ENCODE measurements around the gene SETD2.

SETD2 gene

DNA sequence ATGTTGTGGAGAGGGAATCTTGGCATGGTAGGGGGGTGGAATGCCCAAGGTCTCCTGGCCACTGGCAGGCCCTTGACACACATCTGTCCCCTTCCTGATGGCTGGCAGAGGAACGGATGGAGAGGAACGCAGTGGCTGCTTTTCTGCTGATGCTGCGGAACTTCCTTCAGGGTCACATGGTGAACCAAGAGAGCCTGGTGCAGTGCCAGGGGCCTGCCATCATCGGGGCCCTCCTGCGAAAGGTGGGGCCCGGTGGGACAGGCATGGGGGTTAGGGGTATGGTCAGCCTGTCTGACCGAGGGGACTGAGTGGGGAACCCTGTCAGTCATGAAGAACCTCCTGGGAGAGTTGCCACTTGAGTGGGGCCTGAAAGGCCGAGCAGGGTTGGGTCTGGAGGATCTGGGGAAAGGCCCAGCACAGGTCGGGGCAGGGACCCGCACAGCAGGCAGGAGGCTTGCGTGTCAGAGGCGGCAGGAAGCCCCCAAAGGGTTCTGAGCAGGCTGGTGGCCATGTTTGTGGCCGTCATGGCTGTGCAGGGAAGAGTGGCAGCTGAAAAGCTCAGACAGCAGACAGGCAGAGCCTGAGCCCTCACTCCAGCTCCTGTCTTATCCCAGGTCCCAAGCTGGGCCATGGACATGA, 166.3 kb downstream of the SETD2 start:
- no peak for DNase-seq

GRCh38 chr3:46996689-46997452, 167.0 kb downstream of the SETD2 start:
- DNase-seq: no peak

GRCh38 chr3:46995901-46996562, 167.9 kb downstream of the SETD2 start:
- no peak for DNase-seq

GRCh38 chr3:46994801-46995731, 168.8 kb downstream of the SETD2 start:
- DNase-seq: no peak

DNA sequence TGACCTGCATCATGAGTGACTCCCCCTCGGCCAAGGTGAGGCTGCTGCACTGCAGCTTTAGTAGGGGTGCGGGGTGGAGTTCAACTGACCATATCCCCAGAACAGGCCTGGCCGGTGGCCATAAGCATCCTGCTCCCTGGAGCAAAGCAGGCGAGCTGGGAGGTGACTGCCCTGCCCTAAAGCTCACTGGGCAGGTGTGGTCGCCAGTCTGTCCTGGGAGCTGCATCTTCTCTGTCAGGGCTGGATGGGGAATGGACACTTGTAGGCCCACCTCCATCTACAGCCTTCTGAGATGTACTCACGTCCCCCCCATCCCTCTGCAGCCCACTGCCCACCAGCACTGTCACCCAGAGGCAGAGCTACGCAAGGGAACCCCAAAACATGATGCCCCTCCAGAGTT, 169.9 kb downstream of the SETD2 start:
- DNase-seq: no peak

DNA sequence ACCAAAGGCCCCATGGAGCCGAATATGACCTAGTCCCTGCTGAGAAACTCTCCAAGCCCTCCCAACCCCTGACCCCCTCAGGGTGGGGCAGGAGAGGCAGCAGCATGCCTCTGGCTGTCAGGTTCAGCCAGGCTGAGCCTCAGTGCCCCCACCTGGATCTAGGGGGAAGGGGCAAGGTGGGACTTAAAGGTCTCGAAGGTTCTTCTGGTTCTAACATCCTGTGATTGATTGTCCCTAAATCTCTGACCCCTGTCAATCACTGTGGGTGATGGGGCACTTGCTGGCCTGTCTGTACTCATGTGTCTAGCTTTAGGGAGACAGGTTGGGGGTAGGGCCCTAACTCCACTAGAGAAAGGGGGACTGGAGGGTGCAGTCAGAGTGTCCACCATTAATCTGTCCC, 170.6 kb downstream of the SETD2 start:
- DNase-seq: no peak

DNA sequence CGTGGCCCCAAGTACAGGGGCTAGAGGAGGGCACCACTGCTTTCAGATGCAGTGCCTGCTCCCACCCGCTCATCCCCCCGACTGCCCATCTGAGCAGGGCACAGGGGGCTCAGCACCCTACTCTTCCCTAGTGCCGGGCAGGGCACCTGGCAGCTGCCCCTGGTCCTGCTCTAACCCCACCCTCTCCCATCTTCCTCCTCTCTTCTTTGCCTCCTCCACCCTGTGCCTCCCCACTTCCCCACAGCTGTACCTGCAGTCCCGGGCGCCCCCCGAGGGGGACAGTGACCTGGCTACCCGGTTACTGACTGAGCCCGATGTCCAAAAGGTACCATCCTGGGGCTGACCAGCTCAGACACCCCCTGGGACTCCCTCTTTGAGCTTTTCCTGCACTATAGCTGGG, 171.7 kb downstream of the SETD2 start:
- DNase-seq: no peak

DNA sequence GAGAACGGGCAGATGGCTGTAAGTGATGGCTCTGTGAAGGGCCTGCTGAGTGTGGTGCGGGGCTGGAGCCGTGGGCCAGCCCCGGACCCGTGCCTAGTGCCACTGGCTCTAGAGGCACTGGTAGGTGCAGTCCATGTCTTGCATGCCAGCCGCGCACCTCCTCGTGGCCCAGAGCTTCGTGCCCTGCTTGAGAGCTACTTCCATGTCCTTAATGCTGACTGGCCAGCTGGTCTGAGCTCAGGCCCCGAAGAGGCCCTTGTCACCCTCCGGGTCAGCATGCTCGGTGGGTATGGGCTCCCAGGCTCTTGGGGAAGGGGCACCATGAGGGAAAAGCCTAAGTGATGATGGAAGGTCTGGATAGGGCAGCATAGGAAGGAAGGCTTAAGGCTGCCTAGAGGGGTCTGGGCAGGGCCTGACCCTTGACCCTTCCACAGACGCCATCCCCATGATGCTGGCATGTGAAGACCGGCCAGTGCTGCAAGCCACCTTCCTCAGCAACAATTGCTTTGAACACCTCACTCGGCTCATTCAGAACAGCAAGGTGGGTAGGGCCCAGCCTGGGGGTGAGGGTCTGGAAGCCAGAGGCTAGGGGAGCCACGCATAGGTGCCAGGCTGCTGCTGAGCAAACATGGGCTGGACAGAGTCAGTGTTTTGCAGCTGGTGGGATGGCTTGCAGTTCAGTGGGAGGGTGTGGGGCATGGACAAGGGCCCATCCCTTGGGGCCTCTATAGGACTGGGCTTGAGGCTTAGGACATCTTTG, 172.3 kb downstream of the SETD2 start:
- no peak for DNase-seq

DNA sequence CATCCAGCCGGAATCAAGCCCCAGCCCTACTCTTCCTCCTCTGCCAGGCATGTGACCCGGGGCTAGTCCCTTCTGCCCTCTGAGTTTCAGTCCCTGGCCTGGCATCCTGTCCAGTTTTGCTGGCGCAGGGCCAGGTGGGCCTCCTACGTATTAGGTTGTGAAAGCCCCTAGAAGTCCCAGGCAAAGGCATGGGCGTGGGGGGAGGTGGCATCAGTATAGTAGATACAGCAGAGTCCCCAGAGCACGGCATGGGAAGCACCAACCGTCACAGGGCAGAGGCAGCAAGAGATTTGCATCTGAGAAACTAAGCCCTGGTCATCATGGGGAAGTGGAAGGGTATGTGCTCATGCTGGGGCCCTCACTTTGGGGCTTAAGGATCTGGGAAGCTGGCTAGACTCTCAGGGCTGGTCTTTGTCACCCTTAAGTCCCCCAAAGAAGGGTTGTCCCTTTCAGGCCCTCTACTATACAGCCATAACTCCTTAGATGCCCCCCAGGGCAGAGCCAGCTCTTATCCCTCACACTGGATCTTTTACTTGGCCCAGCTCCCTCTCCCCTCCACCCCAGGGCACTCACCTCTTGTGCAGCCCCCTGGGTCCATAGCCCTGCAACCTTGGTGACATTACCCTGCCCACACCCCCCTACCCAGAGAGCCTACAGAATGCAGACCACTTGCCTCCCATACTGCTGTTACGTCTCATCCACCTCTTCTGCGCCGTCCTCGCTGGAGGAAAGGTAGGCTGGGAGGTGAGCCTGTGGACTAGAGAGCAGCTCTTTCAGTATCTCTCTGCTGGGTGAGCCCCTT, 173.1 kb downstream of the SETD2 start:
- DNase-seq: peak; percentile 95 to 96

GRCh38 chr3:46989146-46989810, 174.6 kb downstream of the SETD2 start:
- DNase-seq: peak; percentile 19 to 26

DNA sequence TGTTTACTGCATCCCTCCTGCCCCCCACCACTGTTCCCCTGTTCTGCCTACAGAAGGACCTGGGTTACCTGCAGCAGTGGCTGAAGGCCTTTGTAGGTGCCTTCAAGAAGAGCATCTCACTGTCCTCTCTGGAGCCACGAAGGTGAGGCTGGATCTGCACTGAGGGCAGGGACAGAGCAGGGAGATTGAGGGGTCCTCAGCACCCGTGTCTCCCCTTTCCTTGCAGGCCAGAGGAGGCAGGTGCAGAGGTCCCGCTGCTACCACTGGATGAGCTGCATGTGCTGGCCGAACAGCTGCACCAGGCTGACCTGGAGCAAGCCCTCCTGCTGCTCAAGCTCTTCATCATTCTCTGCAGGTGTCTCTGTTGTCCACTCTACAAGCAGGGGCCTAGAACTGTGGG, 175.3 kb downstream of the SETD2 start:
- no peak for DNase-seq

- DNase-seq: peak; percentile 73 to 74
Observed at GRCh38 chr3:46987743-46988401, 176.0 kb downstream of the SETD2 start.

DNA sequence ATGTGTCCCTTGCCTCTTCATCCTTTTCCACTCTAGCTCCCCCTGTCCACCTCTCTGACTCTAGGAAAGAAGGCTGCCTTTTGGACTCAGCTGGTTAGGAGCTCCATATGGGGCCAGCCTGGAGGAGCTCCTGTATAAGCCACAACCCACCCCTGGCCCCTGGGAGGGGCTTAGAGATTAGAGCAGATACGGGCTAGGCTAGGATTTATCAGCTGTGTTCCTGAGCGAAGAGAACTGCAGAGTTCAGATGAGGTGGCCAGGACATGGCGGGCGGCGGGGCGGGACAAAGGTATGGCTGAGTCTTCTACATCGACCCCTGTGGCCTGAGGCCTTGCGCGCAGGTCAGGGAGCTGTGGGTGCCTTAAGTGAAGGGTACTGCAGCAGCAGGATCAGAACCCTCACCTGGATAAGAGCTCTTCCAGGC, 176.6 kb downstream of the SETD2 start:
- DNase-seq: no peak

- DNase-seq: no peak
Observed at GRCh38 chr3:46986782-46987310, 177.1 kb downstream of the SETD2 start.

GRCh38 chr3:46986055-46986730, 177.7 kb downstream of the SETD2 start:
- no peak for DNase-seq

DNA sequence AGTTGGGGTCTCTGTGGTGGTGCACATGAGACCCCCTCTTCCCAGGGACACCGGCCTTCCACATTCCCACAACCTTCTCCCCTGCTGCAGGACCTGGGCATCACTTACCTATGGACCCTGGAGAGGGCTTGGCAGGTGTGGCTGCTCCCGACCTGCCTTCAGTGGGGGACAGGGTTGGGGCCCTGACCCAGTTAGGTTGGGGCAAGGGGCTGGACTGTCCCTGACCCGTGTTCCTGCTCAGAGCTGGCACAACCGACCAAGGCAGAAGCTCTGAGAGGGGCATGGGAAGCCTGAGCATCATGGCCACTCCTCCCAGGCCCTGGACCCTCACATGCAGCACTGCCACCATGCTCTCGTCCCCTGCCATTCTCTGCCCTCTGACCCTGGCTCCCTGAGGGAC, 178.3 kb downstream of the SETD2 start:
- no peak for DNase-seq

- DNase-seq: peak in 1 of 2 donors; percentile 45
Observed at GRCh38 chr3:46984591-46985459, 179.1 kb downstream of the SETD2 start.

- peak in 1 of 2 donors; percentile 48 for DNase-seq
Observed at GRCh38 chr3:46982546-46982945, 181.4 kb downstream of the SETD2 start.
